ENCODE data around the gene NDUFAF8. TPM values are rescaled to one million over a fixed set of nuclear protein-coding genes. Genes with fewer than 3 reads are reported as not detected.

Gene NDUFAF8
- polyA plus RNA-seq, 1 experiment = 70.8 TPM

- ChIA-PET CTCF (no interaction called here), POLR2A (no interaction called here)
- no peak for TF ChIP-seq CTCF (IDR thresholded peaks at IDR 0.05; ENCODE audit: insufficient read depth, low read depth, low read length)
- DNase-seq (ENCODE audit: low read depth) = no peak
- Histone ChIP-seq H3K4me3 (ENCODE audit: low read depth, low read length) (no peak overlapping the region), H3K27me3 (ENCODE audit: control insufficient read depth, insufficient read depth, low read length) (no peaks in the 10 kb centered on the region), H3K36me3 (ENCODE audit: control insufficient read depth, insufficient read depth, low read length) (peaks cover 34% of the 10 kb centered on the region)
These were observed 5.8 kb upstream of the NDUFAF8 start for GRCh38 chr17:81233316-81233715.

- Histone ChIP-seq H3K27me3 (ENCODE audit: control insufficient read depth, insufficient read depth, low read length) (no peaks in the 10 kb centered on the region), H3K36me3 (ENCODE audit: control insufficient read depth, insufficient read depth, low read length) (peaks cover 34% of the 10 kb centered on the region), H3K4me3 (ENCODE audit: low read depth, low read length) (no peak overlapping the region)
- ChIA-PET CTCF (no interaction called here), POLR2A (no interaction called here)
- DNase-seq (ENCODE audit: low read depth) = no peak
- TF ChIP-seq CTCF (IDR thresholded peaks at IDR 0.05; ENCODE audit: insufficient read depth, low read depth, low read length) = no peak
These were observed 5.2 kb upstream of the NDUFAF8 start for GRCh38 chr17:81233811-81234505.

- no peak for TF ChIP-seq CTCF (IDR thresholded peaks at IDR 0.05; ENCODE audit: insufficient read depth, low read depth, low read length)
- ChIA-PET POLR2A (no interaction called here), CTCF (no interaction called here)
- Histone ChIP-seq H3K36me3 (ENCODE audit: control insufficient read depth, insufficient read depth, low read length) (peaks cover 32% of the 10 kb centered on the region), H3K27me3 (ENCODE audit: control insufficient read depth, insufficient read depth, low read length) (no peaks in the 10 kb centered on the region), H3K4me3 (ENCODE audit: low read depth, low read length) (no peak overlapping the region)
- no peak for DNase-seq (ENCODE audit: low read depth)
These were observed 4.6 kb upstream of the NDUFAF8 start for GRCh38 chr17:81234506-81234855.

- peaks cover 28% of the 10 kb centered on the region for H3K36me3 ChIP-seq (ENCODE audit: control insufficient read depth, insufficient read depth, low read length)
- no peak overlapping the region for H3K4me3 ChIP-seq (ENCODE audit: low read depth, low read length)
- no peak for DNase-seq (ENCODE audit: low read depth)
- TF ChIP-seq CTCF (IDR thresholded peaks at IDR 0.05; ENCODE audit: insufficient read depth, low read depth, low read length) = no peak
- CTCF ChIA-PET = no interaction called here
- H3K27me3 ChIP-seq (ENCODE audit: control insufficient read depth, insufficient read depth, low read length) = no peaks in the 10 kb centered on the region
- POLR2A ChIA-PET = no interaction called here
These were observed 3.9 kb upstream of the NDUFAF8 start for GRCh38 chr17:81234940-81235821.

- Histone ChIP-seq H3K4me3 (ENCODE audit: low read depth, low read length) (no peak overlapping the region), H3K27me3 (ENCODE audit: control insufficient read depth, insufficient read depth, low read length) (no peaks in the 10 kb centered on the region), H3K36me3 (ENCODE audit: control insufficient read depth, insufficient read depth, low read length) (peaks cover 23% of the 10 kb centered on the region)
- POLR2A ChIA-PET = no interaction called here
- no peak for DNase-seq (ENCODE audit: low read depth)
- CTCF ChIA-PET = no interaction called here
- no peak for TF ChIP-seq CTCF (IDR thresholded peaks at IDR 0.05; ENCODE audit: insufficient read depth, low read depth, low read length)
These were observed 3.0 kb upstream of the NDUFAF8 start for GRCh38 chr17:81235822-81236740.
